ENCODE measurements around the gene NOTCH2.

The NOTCH2 gene

GRCh38 chr1:119906927-119907652, 162.4 kb downstream of the NOTCH2 start:
- no peak for DNase-seq (ENCODE audit: low read depth)

GRCh38 chr1:119903443-119903835, 166.0 kb downstream of the NOTCH2 start:
- DNase-seq (ENCODE audit: low read depth) = peak; percentile 45

- no peak for DNase-seq (ENCODE audit: low read depth)
Measured at GRCh38 chr1:119902775-119903442, 166.6 kb downstream of the NOTCH2 start.

GRCh38 chr1:119898981-119899720, 170.3 kb downstream of the NOTCH2 start:
- no peak for DNase-seq (ENCODE audit: low read depth)

GRCh38 chr1:119898530-119898929, 170.9 kb downstream of the NOTCH2 start:
- DNase-seq (ENCODE audit: low read depth) = no peak

- DNase-seq (ENCODE audit: low read depth) = no peak
Measured at GRCh38 chr1:119896303-119896702, 173.2 kb downstream of the NOTCH2 start, which contains the start of gene ADAM30. Gene ADAM30, minus strand, starts transcription at chr1:119896515. Its CDS starts 179 bp downstream, at chr1:119896336.

GRCh38 chr1:119895102-119895501, 174.4 kb downstream of the NOTCH2 start:
- DNase-seq (ENCODE audit: low read depth) = no peak

- no peak for DNase-seq (ENCODE audit: low read depth)
Measured at GRCh38 chr1:119893827-119894700, 175.4 kb downstream of the NOTCH2 start.

GRCh38 chr1:119893238-119893791, 176.1 kb downstream of the NOTCH2 start:
- DNase-seq (ENCODE audit: low read depth) = no peak

GRCh38 chr1:119891386-119891785, 178.1 kb downstream of the NOTCH2 start:
- no peak for DNase-seq (ENCODE audit: low read depth)

GRCh38 chr1:119888476-119888875, 181.0 kb downstream of the NOTCH2 start:
- no peak for DNase-seq (ENCODE audit: low read depth)

- DNase-seq (ENCODE audit: low read depth) = no peak
Measured at GRCh38 chr1:119887427-119887826, 182.0 kb downstream of the NOTCH2 start.

- peak; percentile 63 for DNase-seq (ENCODE audit: low read depth)
Measured at GRCh38 chr1:119885903-119886783, 183.3 kb downstream of the NOTCH2 start.

GRCh38 chr1:119884711-119885110, 184.8 kb downstream of the NOTCH2 start:
- no peak for DNase-seq (ENCODE audit: low read depth)

- DNase-seq (ENCODE audit: low read depth) = no peak
Measured at GRCh38 chr1:119883826-119884225, 185.6 kb downstream of the NOTCH2 start.

- DNase-seq (ENCODE audit: low read depth) = no peak
Measured at GRCh38 chr1:119882132-119883049, 187.1 kb downstream of the NOTCH2 start.

- no peak for DNase-seq (ENCODE audit: low read depth)
Measured at GRCh38 chr1:119879510-119880434, 189.7 kb downstream of the NOTCH2 start.

- DNase-seq (ENCODE audit: low read depth) = no peak
Measured at GRCh38 chr1:119878171-119878570, 191.3 kb downstream of the NOTCH2 start.

All from ELR (cell line).